HG03060 (cell line): ENCODE measurements around the gene UGGT1.
"Not testable (repeated sequence)": the region's sequence is repeated elsewhere in the genome, so short reads cannot be mapped to it uniquely, and the experiment has no call there.

Experiments used
- ATAC-seq: cut with Tn5 transposase; IDR thresholded peaks from one replicate; pipeline ENCODE4 v1.9.1; 2021; ENCODE audit warnings: low read depth, moderate number of reproducible peaks; ENCODE audit not compliant: unreplicated experiment

Gene UGGT1

GRCh38 chr2:128170776-128171175 is 79.8 kb downstream of the UGGT1 start:
- ATAC-seq = no peak

- no peak for ATAC-seq
These were observed 81.2 kb downstream of the UGGT1 start for GRCh38 chr2:128172191-128172590.

GRCh38 chr2:128174067-128174466 is 83.1 kb downstream of the UGGT1 start:
- ATAC-seq = not testable (repeated sequence)

GRCh38 chr2:128177315-128177714 is 86.3 kb downstream of the UGGT1 start:
- no peak for ATAC-seq

- ATAC-seq = no peak
These were observed 87.2 kb downstream of the UGGT1 start for GRCh38 chr2:128178149-128178649.

GRCh38 chr2:128178650-128179460 is 87.9 kb downstream of the UGGT1 start:
- no peak for ATAC-seq

- no peak for ATAC-seq
These were observed 88.4 kb downstream of the UGGT1 start for GRCh38 chr2:128179461-128179755.

GRCh38 chr2:128180031-128180430 is 89.0 kb downstream of the UGGT1 start:
- ATAC-seq = no peak

GRCh38 chr2:128185576-128185975 is 94.6 kb downstream of the UGGT1 start:
- no peak for ATAC-seq

- no peak for ATAC-seq
These were observed 96.1 kb downstream of the UGGT1 start for GRCh38 chr2:128187032-128187654.

GRCh38 chr2:128195435-128195984 is 104.5 kb downstream of the UGGT1 start:
- no peak for ATAC-seq

- no peak for ATAC-seq
These were observed 105.0 kb downstream of the UGGT1 start for GRCh38 chr2:128196026-128196425.

- no peak for ATAC-seq
These were observed 105.5 kb downstream of the UGGT1 start for GRCh38 chr2:128196471-128196931.

- ATAC-seq = no peak
These were observed 106.1 kb downstream of the UGGT1 start for GRCh38 chr2:128197059-128197458.

GRCh38 chr2:128198656-128199055 is 107.7 kb downstream of the UGGT1 start:
- no peak for ATAC-seq

- ATAC-seq = no peak
These were observed 108.1 kb downstream of the UGGT1 start for GRCh38 chr2:128199141-128199540.

GRCh38 chr2:128202791-128203190 is 111.8 kb downstream of the UGGT1 start:
- ATAC-seq = no peak

- no peak for ATAC-seq
These were observed 115.2 kb downstream of the UGGT1 start for GRCh38 chr2:128206245-128206644.

GRCh38 chr2:128208023-128208422 is 117.0 kb downstream of the UGGT1 start:
- no peak for ATAC-seq

- not testable (repeated sequence) for ATAC-seq
These were observed 117.8 kb downstream of the UGGT1 start for GRCh38 chr2:128208631-128209324.

- no peak for ATAC-seq
These were observed 123.3 kb downstream of the UGGT1 start for GRCh38 chr2:128214251-128214650.
